HepG2 (cell line): ENCODE measurements around the gene PROX1. TPM values are rescaled to one million over a fixed set of nuclear protein-coding genes. Genes with fewer than 3 reads are reported as not detected.

Source experiments
- ARID3A ChIP-seq: IDR thresholded peaks from 2 replicates; pipeline ENCODE4 v1.6.1; 2012; ENCODE audit warnings: low read depth, low read length, improper control_type of control experiment
- CBFB ChIP-seq: sonication (generic); formaldehyde crosslinking; IDR thresholded peaks from 2 replicates; pipeline ENCODE4 v1.4.0; 2020; ENCODE audit warnings: missing genetic modification reagents
- CEBPG ChIP-seq: IDR thresholded peaks from 2 replicates; pipeline ENCODE4 v1.6.1; 2016
- EP300 ChIP-seq, 3 experiments: sonication (generic) in 1 of 3; formaldehyde crosslinking in 1 of 3; IDR thresholded peaks; 2 replicates each; pipeline versions ENCODE4 v1.5.1 to v1.6.1; 2011 to 2020; ENCODE audit warnings: low read depth in 2 of 3, low read length in 2 of 3, borderline replicate concordance in 1 of 3, improper control_type of control experiment in 1 of 3, mild to moderate bottlenecking in 1 of 3, missing genetic modification reagents in 1 of 3, moderate library complexity in 1 of 3
- FOXA3 ChIP-seq: IDR thresholded peaks from 2 replicates; pipeline ENCODE4 v1.6.1; 2016; ENCODE audit warnings: missing genetic modification reagents, missing compliant biosample characterization
- FOXO1 ChIP-seq: sonication (generic); formaldehyde crosslinking; IDR thresholded peaks from 2 replicates; pipeline ENCODE4 v1.4.0; 2020; ENCODE audit warnings: missing genetic modification reagents
- FOXP1 ChIP-seq, 2 experiments: fragments of 450-650 bp in 1 of 2; IDR thresholded peaks; 2 replicates each; pipeline ENCODE4 v1.6.1; 2017 to 2018; ENCODE audit warnings: antibody characterized with exemption in 1 of 2
- GABPB1 ChIP-seq: IDR thresholded peaks from 2 replicates; pipeline ENCODE4 v1.6.1; 2016; ENCODE audit warnings: mild to moderate bottlenecking, missing genetic modification reagents, moderate library complexity, missing compliant biosample characterization
- GATAD2A ChIP-seq: IDR thresholded peaks from 2 replicates; pipeline ENCODE4 v1.6.1; 2016
- HOMEZ ChIP-seq: IDR thresholded peaks from 2 replicates; pipeline ENCODE4 v1.6.1; 2016; ENCODE audit warnings: low read depth
- KLF16 ChIP-seq, 2 experiments: sonication (generic) in 1 of 2; formaldehyde crosslinking in 1 of 2; IDR thresholded peaks; 2 replicates each; pipeline versions ENCODE4 v1.6.1 to v1.8.0; 2016 to 2023; ENCODE audit warnings: missing genetic modification reagents in 2 of 2, missing compliant biosample characterization in 1 of 2
- MED13 ChIP-seq: sonication (generic); formaldehyde crosslinking; IDR thresholded peaks from 2 replicates; pipeline ENCODE4 v1.5.0; 2020; ENCODE audit warnings: missing genetic modification reagents
- MIER3 ChIP-seq: IDR thresholded peaks from 2 replicates; pipeline ENCODE4 v1.6.1; 2016; ENCODE audit warnings: missing compliant biosample characterization, borderline replicate concordance
- MYC ChIP-seq: sonication (generic); formaldehyde crosslinking; IDR thresholded peaks from 2 replicates; pipeline ENCODE4 v1.9.0; 2021; ENCODE audit warnings: missing genetic modification reagents, borderline replicate concordance
- NR2F6 ChIP-seq, 2 experiments: IDR thresholded peaks; 2 replicates each; pipeline ENCODE4 v1.6.1; 2016; ENCODE audit warnings: antibody characterized with exemption in 1 of 2, mild to moderate bottlenecking in 1 of 2
- ONECUT2 ChIP-seq: sonication (generic); formaldehyde crosslinking; IDR thresholded peaks from 2 replicates; pipeline ENCODE4 v1.4.0; 2020; ENCODE audit warnings: missing genetic modification reagents
- RNF219 ChIP-seq: sonication (generic); formaldehyde crosslinking; IDR thresholded peaks from 2 replicates; pipeline ENCODE4 v1.5.0; 2020; ENCODE audit warnings: mild to moderate bottlenecking, missing genetic modification reagents
- SIX1 ChIP-seq: sonication (generic); formaldehyde crosslinking; IDR thresholded peaks from 2 replicates; pipeline ENCODE4 v1.4.0; 2020; ENCODE audit warnings: missing genetic modification reagents, borderline replicate concordance
- SOX13 ChIP-seq, 3 experiments: fragments of 450-650 bp in 1 of 3; sonication (generic) in 1 of 3; formaldehyde crosslinking in 1 of 3; IDR thresholded peaks in 2 of 3; conservative IDR thresholded peaks in 1 of 3; 2 replicates each; pipeline versions ENCODE4 v1.5.0 to v1.6.1; 2016 to 2020; ENCODE audit warnings: antibody characterized with exemption in 1 of 3, mild to moderate bottlenecking in 1 of 3, missing compliant biosample characterization in 1 of 3, missing genetic modification reagents in 1 of 3, moderate library complexity in 1 of 3
- SOX5 ChIP-seq: IDR thresholded peaks from 2 replicates; pipeline ENCODE4 v1.6.1; 2016; ENCODE audit warnings: borderline replicate concordance
- SP5 ChIP-seq: IDR thresholded peaks from 2 replicates; pipeline ENCODE4 v1.6.1; 2016; ENCODE audit warnings: low read depth, borderline replicate concordance
- ZBTB33 ChIP-seq: sonication (generic); formaldehyde crosslinking; IDR thresholded peaks from 2 replicates; pipeline ENCODE4 v1.4.0; 2020; ENCODE audit warnings: missing genetic modification reagents
- ZFP36L1 ChIP-seq: sonication (generic); formaldehyde crosslinking; IDR thresholded peaks from 2 replicates; pipeline ENCODE4 v1.8.0; 2022; ENCODE audit warnings: mild to moderate bottlenecking, missing genetic modification reagents, moderate library complexity
- polyA plus RNA-seq, 8 experiments: library from polyadenylated mRNA; depleted of rRNA in 3 of 8; stranded (reverse) in 7 of 8; unstranded in 1 of 8; fragments of >200 nt; fragmentation: Illumina TruSeq in 4 of 8; extraction: Trizol in 4 of 8; gene quantifications; 2 replicates each; pipeline versions ENCODE4 v1.2.1 to v1.2.3, GENCODE V29; 2011 to 2016; ENCODE audit warnings: low read depth in 4 of 8, missing spikeins in 1 of 8, mixed read lengths in 1 of 8; ENCODE audit not compliant: insufficient read depth in 1 of 8
- total RNA-seq, 5 experiments: library from RNA; depleted of rRNA; stranded (reverse); fragments of >200 nt; fragmentation: Illumina TruSeq; extraction: Trizol; gene quantifications; 2 replicates each; pipeline ENCODE4 v1.2.3, GENCODE V29; 2016; ENCODE audit warnings: low read depth in 1 of 5

PROX1 gene
- total and polyA plus RNA-seq, 2 of the 13 experiments (the other 11 are each of a cell fraction or from before 2014, with no cell fraction given): 12.3 to 30.2 TPM

- TF ChIP-seq ZFP36L1 (CRISPR knock-in tag): no peak
- peak; percentile 95 for TF ChIP-seq MED13 (CRISPR knock-in tag)
- TF ChIP-seq NR2F6 (IDR thresholded peaks at IDR 0.05): peak; percentile 88
- peak; percentile 79 for TF ChIP-seq NR2F6 (CRISPR knock-in tag; IDR thresholded peaks at IDR 0.05)
- no peak; the same call in 1 of the 2 replicates for TF ChIP-seq MIER3
- no peak for TF ChIP-seq MYC (CRISPR knock-in tag)
- TF ChIP-seq ZBTB33: no peak
- 0 out of 2 replicates have a peak, but pooled peaks have one; percentile 28 for TF ChIP-seq CBFB (CRISPR knock-in tag)
- TF ChIP-seq KLF16 (CRISPR knock-in tag; IDR thresholded peaks at IDR 0.05): peak in 1 of 2 experiments; percentile 75; a peak in 1 of 4 replicates
- TF ChIP-seq FOXP1 (IDR thresholded peaks at IDR 0.05): no peak
- peak; percentile 77; the same call in 1 of the 2 replicates for TF ChIP-seq FOXP1 (CRISPR knock-in tag; IDR thresholded peaks at IDR 0.05)
- TF ChIP-seq CEBPG (CRISPR knock-in tag): peak; percentile 94
- peak; percentile 96 for TF ChIP-seq ONECUT2 (CRISPR knock-in tag)
- peak; percentile 55 to 98; a peak in 3 of 4 replicates for TF ChIP-seq EP300 (IDR thresholded peaks at IDR 0.05; ENCODE audit: low read depth in 2 of 2, low read length in 2 of 2)
- peak; percentile 83; the same call in 1 of the 2 replicates for TF ChIP-seq EP300 (CRISPR knock-in tag; IDR thresholded peaks at IDR 0.05; ENCODE audit: borderline replicate concordance)
- TF ChIP-seq SOX13 (IDR thresholded peaks at IDR 0.05): peak; percentile 74
- TF ChIP-seq SOX13 (CRISPR knock-in tag; conservative IDR thresholded peaks at IDR 0.05 in 1 of 2, IDR thresholded peaks at IDR 0.05 in 1 of 2): peak in 1 of 2 experiments; percentile 89; a peak in 2 of 4 replicates
- TF ChIP-seq HOMEZ (CRISPR knock-in tag): peak; percentile 16; the same call in 1 of the 2 replicates
- TF ChIP-seq ARID3A: peak; percentile 63; the same call in 1 of the 2 replicates
- peak; percentile 66; the same call in 1 of the 2 replicates for TF ChIP-seq SIX1 (CRISPR knock-in tag)
- peak; percentile 97 for TF ChIP-seq GATAD2A (CRISPR knock-in tag)
- TF ChIP-seq FOXO1: peak; percentile 85
- no peak for TF ChIP-seq GABPB1 (CRISPR knock-in tag)
- TF ChIP-seq SOX5 (CRISPR knock-in tag): peak; percentile 70; the same call in 1 of the 2 replicates
- TF ChIP-seq FOXA3: peak; percentile 86
- TF ChIP-seq RNF219 (CRISPR knock-in tag): no peak
- peak; percentile 45; the same call in 1 of the 2 replicates for TF ChIP-seq SP5 (CRISPR knock-in tag)
Measured at GRCh38 chr1:214027498-214027897, 39.7 kb downstream of the PROX1 start (continued).
